Hindlimb muscle (tissue), 1 donor: Measurements from ENCODE around the gene SETD7. TPM values are rescaled to one million over a fixed set of nuclear protein-coding genes. Genes with fewer than 3 reads are reported as not detected.
A peak's percentile ranks its signal among the peaks of the same experiment; 100 is the strongest.

Source experiments
- DNase-seq: peaks from one replicate; pipeline ENCODE4 v3.0.0-alpha.2; 2013
- polyA plus RNA-seq: library from polyadenylated mRNA; unstranded; fragments of 120-200 nt; gene quantifications from one replicate; pipeline ENCODE4 v1.2.1, GENCODE V29; 2013; ENCODE audit not compliant: insufficient read length

The SETD7 gene
- 107 TPM for polyA plus RNA-seq

DNA sequence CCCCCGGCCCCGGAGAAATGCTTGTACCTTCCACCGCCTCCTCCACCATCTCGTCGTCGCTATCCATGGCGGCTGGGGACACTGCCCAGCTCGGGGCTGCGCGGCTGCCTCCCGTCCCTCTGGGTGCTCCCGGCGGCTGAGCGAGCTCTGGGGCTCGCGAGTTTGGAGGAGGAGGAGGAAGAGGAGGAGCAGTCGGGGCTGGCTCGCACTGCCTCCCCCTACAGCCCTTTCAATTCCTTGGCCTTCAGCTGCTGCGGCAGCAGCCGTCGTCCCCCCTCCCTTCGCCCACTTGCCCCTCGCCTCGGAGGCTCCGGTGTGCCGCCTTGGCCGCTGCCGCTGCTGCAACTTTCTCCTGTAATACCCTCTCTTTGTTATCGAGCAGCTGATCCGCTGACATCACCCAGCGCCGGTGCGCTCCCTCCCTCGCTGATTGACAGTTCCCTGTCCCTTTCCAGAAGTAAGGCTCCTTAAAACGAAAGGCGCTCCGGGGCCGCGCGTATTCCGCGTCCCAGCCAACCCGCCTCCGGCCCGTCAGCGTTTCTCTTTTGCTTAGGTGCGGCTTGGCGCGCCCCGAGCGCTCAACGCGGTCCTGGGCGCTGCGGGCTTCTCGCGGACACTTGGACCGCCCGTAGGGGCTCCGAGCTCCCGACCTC lies at the start of gene SETD7:
SETD7 (minus strand) TSS at position 149 of the 653 bp plus-strand sequence; CDS start at position 67, 82 bp downstream.
- peak; percentile 89 for DNase-seq

DNA sequence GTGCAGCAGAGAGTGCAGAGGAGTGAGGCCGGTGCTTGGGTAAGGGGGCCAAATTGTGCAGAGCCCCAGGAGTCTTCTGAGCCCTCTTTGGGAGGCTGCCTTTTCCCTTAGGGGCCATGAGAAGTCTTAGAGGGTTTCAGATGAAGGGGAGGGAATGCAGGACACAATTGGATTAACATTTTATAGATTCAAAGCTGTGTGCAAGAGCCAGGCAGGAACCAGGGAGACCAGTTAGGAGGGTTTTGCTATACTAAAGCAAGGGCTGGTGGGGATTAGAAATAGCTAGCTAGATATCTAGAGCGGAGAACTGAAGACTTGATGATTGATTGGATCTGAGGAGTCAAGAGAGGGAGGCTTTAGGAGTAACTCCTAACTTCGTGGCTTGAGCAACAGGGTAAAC lies 49.5 kb upstream of the SETD7 start:
- no peak for DNase-seq

DNA sequence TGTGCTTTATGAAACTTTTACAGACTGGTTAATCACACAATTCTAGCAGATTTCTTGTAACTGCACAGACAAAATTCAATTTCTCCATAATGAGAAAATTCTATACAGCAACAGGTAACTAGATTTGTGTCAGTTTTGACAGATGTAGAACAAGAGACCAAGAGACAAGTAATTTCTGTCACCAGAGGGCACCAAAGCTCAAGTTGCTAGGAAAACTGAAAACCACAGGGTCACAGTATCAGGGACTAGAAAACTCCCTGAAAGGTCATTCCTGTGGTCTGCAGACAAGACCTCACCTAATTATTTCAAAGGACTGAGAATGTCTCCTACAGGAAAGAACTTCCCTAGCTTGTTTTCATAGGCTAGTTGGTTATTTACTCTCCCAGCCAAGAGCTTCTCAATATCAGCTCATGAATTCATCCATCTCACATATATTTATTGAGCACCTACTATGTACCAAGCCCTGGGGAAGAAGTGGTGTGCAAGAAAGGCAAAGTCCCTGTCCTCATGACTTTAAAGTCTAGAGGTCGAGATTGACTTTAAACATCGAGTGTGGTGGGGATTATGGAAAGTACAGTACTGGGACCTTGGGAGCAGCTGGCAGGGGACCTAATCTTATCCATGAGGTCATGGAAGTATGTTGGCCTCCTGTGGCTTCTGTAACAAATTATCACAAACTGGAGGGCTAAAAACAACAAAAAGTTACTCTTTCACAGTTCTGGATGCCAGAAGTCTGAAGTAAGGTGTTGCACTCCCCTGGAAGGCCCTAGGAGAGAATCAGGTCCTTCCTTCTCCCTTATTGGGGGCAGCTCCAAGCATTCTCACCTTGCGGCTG lies 47.8 kb upstream of the SETD7 start:
- DNase-seq: peak; percentile 56

DNA sequence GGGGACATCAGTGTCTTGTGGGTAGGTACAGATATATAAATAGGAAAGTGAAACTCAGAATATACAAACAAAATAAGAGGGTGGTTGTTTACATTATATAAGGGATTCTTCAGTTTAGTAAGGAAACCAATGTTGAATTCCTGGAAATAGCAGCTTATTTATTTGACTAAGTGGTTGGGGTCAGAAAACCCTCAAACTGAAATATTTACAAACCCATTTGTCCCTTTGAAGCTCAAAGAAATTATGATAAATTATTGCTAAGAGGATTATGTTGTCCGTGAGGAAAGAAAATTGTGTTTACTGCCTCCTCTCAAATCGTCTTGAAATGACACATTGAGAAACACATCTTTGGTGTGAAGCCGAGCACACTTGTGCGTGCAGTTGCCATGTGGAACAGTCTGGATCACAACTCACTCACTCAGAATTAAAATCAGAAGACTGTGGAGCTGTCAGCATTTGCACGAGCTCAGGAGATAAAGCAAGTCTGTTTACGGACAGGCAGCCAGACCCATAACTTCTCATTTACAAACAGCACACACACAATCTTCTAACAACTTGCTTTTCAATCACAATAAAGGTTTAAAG lies 46.8 kb upstream of the SETD7 start:
- DNase-seq: no peak

DNA sequence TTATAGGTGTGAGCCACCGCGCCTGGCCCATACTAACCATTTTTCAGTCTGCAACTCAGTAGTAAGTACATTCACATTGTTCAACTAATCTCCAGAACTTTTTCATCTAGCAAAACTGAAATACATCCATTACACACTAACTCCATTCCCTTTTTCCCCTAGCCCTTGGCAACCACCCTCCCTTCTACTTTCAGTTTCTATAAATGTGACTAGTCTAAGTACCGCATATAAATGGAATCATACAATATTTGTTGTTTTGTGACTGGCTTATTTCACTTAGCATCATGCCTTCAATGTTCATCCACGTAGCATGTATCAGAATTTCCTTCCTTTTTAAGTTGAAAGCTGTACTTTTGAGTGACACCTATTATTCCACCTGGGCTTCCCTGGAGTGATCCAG lies 44.6 kb upstream of the SETD7 start:
- no peak for DNase-seq

DNA sequence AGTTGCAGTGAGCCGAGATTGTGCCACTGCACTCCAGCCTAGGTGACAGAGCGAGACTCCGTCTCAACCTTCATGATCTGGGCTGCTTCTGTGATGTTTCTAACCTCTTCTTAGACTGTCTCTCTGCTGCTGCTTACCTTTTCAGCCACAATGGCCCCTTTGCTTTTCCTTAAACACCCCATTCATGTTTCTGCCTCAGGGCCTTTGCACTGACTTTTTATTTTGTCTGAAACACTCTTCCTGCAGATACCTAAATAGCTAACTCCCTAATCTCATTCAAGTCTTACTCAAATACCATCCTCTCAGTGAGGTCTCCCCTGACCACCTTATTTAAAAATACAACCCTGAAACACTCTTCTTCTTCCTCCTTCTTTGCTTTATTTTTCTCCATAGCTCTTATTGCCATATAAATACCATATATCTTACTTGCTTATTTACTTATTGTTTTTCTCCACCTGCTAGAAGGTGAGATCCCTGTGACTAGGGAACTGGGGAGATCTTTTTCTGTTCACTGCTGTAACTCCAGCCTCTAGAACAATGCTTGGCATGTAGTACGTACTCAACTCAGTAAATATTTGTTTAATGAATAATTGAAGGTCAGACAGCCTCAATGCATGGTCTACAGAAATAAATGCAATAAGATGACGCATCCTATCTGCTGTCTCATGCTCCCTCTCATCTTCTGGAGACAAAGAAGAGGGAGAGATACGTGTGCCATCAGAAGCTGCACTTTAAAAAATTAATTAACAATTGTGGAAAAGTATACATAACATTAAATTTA lies 43.8 kb upstream of the SETD7 start:
- no peak for DNase-seq

DNA sequence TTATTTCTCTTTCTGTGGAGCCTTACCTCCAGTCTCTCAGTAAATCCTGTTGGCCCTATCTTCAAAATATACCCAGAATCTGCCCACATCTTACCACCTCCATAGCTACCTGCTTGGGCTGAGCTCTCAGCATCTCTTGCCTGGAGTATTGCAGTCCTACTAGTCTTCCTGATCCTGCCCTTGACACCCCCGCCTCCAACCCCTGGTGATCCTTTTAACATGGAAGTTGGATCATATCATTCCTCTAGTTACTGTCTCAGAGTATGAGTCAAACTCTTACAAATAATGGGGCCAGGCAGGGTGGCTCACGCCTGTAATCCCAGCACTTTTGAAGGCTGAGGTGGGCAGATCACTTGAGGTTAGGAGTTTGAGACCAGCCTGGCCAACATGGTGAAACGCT lies 43.1 kb upstream of the SETD7 start:
- no peak for DNase-seq

DNA sequence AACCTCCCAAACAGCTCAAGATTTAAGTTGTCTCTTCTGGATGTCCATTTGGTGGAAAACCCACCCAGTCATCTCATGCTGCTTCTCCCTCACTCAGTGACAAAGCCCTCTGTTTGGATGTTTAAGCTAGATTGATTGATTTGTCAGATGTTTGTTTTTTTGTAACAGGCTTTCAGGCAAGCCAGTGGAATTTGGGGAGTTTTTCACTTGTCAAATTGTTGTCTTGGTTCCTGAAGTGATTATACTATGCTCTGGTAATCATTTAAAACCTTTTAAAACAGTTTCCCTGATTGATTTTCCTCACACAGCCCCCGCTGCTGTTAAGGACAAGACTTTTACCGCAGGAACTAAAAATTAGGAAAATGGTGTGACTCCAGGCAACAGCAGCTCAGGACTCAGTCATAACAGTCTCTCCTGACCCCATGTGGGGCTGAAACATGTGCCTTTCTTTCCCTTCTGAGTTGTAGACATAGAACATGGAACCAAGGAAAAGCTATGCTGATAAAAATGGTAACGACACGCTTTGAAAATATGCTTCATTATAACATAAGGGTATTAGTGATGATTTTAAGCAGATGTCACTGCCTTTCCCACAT lies 40.8 kb upstream of the SETD7 start:
- DNase-seq: no peak

DNA sequence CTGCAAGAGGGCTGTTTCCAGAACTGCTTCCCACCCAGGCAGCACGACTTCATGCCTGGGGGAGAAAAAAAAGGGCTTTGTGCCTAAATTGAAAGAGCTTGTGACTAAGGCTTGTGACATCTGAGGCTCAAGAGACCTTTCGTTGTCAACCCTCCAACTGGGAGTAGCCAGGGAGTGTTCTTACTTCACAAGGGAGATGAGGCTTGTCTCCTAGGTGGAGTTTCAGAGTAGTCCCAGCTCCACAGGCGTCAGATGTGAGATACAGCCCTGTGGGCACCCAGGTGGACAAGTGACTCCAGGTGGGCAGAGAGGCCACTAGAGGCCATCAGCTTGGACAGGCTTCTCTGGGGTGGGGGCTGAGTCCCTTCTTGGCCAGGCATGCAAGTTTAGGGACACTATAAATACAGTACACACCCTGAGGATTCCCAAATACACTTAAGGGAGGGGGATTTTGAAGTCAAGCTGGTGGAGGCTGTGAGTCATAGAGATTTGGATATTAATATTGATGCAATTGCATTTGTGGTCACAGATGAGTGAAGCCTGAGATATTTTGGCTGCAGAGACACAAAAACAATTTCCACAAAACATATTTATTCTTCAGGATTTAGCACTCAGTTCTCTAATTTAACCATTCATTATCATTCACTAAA lies 40.1 kb upstream of the SETD7 start:
- no peak for DNase-seq

DNA sequence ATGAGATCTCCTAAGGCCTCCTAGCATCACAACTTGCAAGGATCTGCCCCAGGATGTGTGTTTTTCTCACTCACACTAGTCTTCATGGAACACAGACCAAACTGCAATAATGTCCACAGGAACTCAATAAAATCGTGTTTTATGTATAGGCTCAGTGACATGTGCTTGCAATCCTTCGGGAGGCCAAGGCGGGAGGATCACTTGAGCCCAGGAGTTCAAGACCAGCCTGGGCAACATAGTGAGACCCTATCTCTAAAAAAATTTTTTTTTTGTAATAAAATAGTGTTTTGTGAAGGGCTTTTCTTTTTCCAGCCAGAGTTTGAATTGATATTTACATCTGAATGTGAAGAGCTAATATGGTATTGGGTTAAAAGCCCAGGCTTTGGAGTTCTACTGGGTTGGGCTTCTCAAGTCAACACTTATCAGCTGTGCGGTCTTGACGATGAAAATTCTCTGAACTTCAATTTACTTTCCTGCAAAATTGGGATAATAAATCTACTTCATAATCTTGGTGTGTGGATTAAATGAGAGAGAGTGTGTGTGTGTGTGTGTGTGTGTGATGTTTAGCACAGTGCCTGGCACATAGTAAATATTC lies 38.7 kb upstream of the SETD7 start:
- DNase-seq: no peak

DNA sequence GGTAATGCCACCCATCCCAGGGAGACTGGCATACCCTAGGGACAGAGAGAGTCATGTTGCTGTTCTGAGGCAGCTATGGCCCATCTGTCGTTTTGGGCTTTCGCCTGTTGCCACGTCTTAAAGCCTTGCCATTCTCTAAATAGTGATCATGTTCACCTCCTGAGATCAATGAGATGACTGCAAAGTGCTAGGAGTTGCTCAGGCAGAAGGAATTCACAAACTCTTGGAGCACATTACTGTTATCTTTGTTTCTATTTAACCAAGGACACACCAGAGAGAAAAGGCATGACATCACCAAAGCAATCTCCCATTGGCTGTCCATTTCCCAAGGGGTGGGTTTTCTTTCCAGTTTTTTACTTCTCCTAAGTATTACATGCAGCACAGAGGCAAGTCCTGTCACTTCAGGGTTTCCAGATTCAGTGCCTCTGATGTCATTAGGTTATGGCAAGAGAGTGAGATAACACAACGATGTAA lies 37.1 kb upstream of the SETD7 start:
- no peak for DNase-seq

DNA sequence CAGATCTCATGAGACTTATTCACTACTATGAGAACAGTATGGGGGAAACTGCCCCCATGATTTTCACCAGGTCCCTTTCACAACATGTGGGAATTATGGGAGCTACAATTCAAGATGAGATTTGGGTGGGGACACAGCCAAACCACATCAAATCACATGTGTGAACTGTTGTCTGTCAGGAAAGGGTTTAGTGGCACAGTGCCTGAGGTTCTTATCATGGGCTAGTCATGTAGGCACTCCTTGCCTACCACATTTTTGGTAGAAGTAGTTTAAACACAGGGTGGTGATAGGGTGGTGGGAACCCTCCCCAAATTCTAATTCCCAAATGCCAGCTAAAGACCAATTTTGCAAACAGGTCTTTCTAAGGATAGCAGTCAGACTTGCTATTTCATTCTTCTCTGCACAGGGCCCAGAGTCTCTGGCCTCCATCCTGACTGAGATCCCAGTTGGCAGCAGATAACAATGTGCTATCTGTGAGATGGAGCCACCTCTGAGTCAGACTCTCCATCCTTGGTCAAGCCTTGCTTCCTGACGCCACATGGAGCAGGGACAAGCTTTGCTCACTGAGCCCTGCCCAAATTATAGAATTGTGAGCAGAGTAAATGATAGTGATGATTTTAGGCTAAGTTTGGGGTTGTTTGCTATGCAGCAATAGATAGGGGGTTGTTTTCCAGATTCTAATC lies 33.5 kb upstream of the SETD7 start:
- no peak for DNase-seq

DNA sequence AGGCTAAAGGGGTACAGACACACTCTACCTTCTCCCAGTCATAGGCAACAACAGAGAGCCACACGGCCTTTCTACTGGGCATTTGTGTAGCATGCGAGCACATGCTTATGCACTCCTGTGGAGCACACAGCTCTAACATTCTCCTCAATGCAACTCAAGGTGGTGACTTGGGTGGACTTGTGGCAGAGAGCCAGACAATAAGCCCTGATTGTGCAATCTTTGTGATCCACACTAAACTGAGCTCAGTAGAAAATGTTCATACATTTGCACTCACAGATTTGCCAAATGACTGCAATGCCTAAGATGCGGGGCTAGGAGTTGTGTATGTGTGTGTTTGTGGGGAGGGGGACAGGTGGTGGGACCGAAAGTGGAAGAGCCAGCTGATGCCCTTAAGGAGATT lies 31.4 kb upstream of the SETD7 start:
- no peak for DNase-seq

DNA sequence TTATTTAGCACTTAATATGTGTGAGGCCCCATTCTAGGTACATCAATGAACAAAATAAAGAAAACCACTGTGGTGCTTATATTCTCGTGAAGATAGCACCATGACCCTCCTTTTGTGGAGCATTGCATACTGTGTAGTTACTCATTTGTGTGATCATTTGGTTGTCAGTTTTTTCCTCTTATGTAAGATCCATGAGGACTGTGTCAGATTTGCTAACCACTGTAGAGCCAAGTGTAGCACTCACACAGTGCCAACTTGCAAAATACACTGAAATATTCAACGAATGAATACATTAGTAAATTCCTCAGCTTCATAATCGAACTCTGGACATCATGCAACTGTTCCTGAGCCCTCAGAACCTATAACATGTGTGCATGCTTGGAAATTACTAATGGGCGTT lies 29.5 kb upstream of the SETD7 start:
- no peak for DNase-seq

DNA sequence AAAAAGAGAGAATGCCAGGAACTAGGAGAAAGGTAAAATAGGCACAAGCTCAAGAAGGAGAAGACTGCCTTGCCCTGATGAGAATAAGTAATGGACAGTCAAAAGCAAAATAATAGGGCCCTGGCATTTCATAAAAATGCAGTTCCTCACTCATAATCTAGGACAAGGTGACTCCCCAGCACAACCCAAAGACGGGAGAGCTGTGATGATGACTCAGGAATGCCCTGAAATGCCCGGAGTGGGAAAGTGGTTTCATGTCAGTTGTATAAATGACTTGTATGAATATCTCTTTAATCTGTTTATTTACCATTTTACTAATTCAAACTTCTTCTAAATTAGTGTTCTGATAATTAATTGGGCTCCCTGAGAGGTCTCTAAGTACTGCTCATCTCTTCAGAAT lies 28.8 kb upstream of the SETD7 start:
- no peak for DNase-seq

DNA sequence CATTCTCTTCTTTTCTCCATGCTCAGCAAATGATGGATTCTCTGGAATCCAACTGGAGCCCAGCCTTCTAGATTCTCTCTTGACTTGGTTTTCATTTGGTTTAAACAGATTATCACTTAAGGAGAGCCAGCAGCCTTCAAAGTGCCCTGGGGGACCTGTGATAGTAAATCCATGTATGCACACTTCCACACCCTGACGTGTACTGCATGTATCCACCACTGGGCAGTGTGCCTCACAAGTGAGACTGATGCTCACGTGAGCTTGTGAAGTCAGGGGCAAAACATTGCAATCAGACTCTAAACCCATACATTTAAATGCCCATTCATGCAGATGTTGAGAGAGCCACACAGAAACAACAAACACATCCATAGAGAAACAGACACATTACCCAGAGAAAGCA lies 28.0 kb upstream of the SETD7 start:
- DNase-seq: no peak

DNA sequence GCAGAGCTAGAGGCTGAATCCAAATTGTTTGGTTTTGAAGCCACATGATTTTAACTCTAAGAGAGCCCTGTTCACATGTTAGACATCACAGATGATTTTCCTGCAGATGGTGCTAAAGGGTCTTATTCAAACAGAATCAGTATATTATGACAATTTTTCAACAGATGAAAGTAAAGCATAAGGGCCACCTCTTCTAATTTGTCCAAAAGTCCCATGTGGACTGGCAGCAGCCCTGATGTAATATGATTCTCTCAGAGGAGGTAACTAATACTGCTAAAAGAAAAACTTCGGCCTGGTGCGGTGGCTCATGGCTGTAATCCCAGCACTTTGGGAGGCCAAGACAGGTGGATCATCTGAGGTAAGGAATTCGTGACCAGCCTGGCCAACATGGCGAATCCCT lies 26.0 kb upstream of the SETD7 start:
- DNase-seq: no peak

DNA sequence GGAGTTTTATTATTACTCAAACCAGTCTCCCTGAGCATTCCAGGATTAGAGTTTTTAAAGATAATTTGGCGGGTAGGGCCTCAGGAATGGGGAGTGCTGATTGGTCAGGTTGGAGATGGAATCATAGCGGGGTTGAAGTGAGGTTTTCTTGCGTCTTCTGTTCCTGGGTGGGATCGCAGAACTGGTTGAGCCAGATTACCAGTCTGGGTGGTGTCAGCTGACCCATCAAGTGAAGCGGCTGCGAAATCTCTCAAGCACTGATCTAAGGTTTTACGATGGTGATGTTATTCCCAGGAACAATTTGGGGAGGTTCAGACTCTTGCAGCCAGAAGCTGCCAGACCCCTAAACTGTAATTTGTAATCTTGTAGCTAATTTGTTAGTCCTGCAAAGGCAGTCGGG lies 25.1 kb upstream of the SETD7 start:
- DNase-seq: no peak

DNA sequence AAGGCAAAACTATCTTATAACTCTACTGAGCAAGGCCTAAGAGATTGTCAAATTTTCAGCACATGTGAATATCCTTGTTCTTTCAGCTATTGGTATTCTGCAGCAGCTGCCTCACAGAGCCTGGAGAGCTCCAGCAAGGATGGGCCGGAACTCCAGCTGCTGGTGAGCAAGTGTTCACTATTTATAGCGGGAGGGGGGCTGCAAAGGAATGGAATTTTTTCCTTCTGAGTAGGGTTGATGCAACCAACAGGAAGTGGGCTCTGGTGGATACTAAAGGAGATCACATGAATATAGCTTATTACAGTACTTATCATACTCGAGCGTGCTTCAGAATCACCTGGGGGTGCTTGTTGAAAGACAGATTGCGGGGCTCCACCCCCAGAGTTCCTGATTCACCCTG lies 20.2 kb upstream of the SETD7 start:
- no peak for DNase-seq

DNA sequence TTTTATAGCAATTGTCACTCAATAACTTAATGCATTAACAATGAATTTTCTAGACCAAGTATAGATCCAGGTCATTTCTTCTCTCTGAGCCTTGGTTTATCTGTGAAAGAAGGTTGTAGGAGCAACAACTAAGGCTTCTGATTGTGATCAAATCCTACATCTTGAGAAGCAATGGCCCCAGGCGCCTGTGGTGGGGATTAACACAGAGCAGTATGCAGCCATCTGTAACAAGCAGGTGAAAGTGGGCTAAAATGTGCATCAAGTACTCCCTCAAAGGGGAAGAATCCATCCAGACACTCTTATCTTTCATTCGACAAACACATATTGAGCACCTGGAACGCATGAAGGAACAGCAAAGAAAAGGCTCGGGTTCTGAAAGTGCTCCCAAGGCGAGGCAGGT lies 19.1 kb upstream of the SETD7 start:
- DNase-seq: no peak

DNA sequence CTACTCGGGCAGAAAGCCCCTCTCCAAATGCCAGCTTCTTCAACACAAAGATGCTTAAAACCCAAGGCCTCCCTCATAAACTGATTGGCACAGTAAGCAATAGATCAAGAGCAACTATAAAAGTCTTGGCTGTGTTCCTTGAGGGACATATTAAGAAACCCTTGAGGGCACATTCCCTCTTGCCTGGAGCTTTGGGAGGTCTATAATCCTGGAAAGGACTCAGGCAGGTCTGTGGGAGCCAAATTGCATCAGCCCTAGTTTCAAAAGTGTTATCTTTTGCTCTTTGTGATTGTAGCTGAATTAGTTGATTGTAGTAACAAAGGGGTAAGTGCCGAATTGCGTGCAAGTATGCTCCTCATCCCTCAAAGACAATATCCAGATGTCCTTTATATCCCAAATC lies 18.6 kb upstream of the SETD7 start:
- DNase-seq: no peak
